IMR-90 (cell line): ENCODE results near the gene MACO1. TPM values are rescaled to one million over a fixed set of nuclear protein-coding genes. Genes with fewer than 3 reads are reported as not detected.
"Not testable (repeated sequence)": the region's sequence is repeated elsewhere in the genome, so short reads cannot be mapped to it uniquely, and the experiment has no call there.

Source experiments
- ATAC-seq: fragments of 200-7000 bp; cut with Tn5 transposase; 2 replicates; pipeline ENCODE4 v1.9.1; 2020; ENCODE audit warnings: low read depth, mild to moderate bottlenecking, moderate library complexity
- BruUV-seq: library from RNA; stranded (reverse); fragments of 400-500 nt; replicated peaks from 2 replicates; lab custom pipeline; 2021; lab: Mats Ljungman, UMichigan
- CTCF ChIA-PET: fragments of 300-600 bp; formaldehyde crosslinking; extraction: SDS; loops from one replicate; lab custom pipeline; 2021; ENCODE audit warnings: antibody characterized with exemption; lab: Yijun Ruan, JAX
- POLR2A ChIA-PET: fragments of 300-600 bp; sonication (Branson Sonifier 250); formaldehyde crosslinking; loops from one replicate; lab custom pipeline; 2022; ENCODE audit warnings: antibody characterized with exemption; ENCODE audit not compliant: unreplicated experiment; lab: Charles Lee
- DNase-seq: peaks from one replicate; pipeline ENCODE4 v3.0.0; 2013
- H2AFZ ChIP-seq: replicated peaks from 2 replicates; pipeline ENCODE3; 2013; ENCODE audit warnings: low read length, mild to moderate bottlenecking; ENCODE audit not compliant: poor library complexity
- H2AK5ac ChIP-seq: 2 replicates; pipeline ENCODE4 v1.6.1; 2013; ENCODE audit warnings: low read depth, low read length, inconsistent platforms
- H2AK9ac ChIP-seq: replicated peaks from 2 replicates; pipeline ENCODE3; 2013; ENCODE audit warnings: mild to moderate bottlenecking, low read depth, low read length, moderate library complexity; ENCODE audit not compliant: poor library complexity
- H2BK120ac ChIP-seq: 2 replicates; pipeline ENCODE4 v1.6.1; 2013; ENCODE audit warnings: low read depth, low read length, inconsistent platforms
- H2BK15ac ChIP-seq: 3 replicates; pipeline ENCODE4 v1.6.1; 2013; ENCODE audit warnings: low read depth, low read length, inconsistent platforms
- H2BK20ac ChIP-seq: 2 replicates; pipeline ENCODE4 v1.6.1; 2013; ENCODE audit warnings: low read depth, mild to moderate bottlenecking, inconsistent platforms, low read length, moderate library complexity
- H2BK5ac ChIP-seq: 2 replicates; pipeline ENCODE4 v1.6.1; 2013; ENCODE audit warnings: mild to moderate bottlenecking, low read depth, low read length, inconsistent platforms; ENCODE audit not compliant: poor library complexity, severe bottlenecking
- H3K14ac ChIP-seq: replicated peaks from 2 replicates; pipeline ENCODE4 v1.6.1; 2013; ENCODE audit warnings: low read depth, low read length, inconsistent platforms
- H3K18ac ChIP-seq: 2 replicates; pipeline ENCODE4 v1.6.1; 2013; ENCODE audit warnings: low read depth, low read length, control low read depth
- H3K23ac ChIP-seq: 2 replicates; pipeline ENCODE4 v1.6.1; 2013; ENCODE audit warnings: low read depth, low read length, inconsistent platforms
- H3K27ac ChIP-seq: 2 replicates; pipeline ENCODE4 v1.5.1; 2013; ENCODE audit warnings: mild to moderate bottlenecking, control low read depth, low read length; ENCODE audit not compliant: insufficient read depth
- H3K27me3 ChIP-seq: 2 replicates; pipeline ENCODE4 v1.6.1; 2013; ENCODE audit warnings: low read length; ENCODE audit not compliant: control insufficient read depth, insufficient read depth
- H3K36me3 ChIP-seq: 2 replicates; pipeline ENCODE4 v1.6.1; 2013; ENCODE audit warnings: low read length, mixed read lengths; ENCODE audit not compliant: control insufficient read depth, insufficient read depth
- H3K4ac ChIP-seq: 2 replicates; pipeline ENCODE4 v1.6.1; 2013; ENCODE audit warnings: low read depth, low read length, inconsistent platforms
- H3K4me1 ChIP-seq: 2 replicates; pipeline ENCODE4 v1.6.1; 2013; ENCODE audit warnings: low read length, mixed read lengths; ENCODE audit not compliant: control insufficient read depth, insufficient read depth
- H3K4me2 ChIP-seq: 2 replicates; pipeline ENCODE4 v1.6.1; 2013; ENCODE audit warnings: low read depth, mild to moderate bottlenecking, control low read depth, low read length, moderate library complexity
- H3K4me3 ChIP-seq: 2 replicates; pipeline ENCODE4 v1.5.1; 2013; ENCODE audit warnings: low read depth, mild to moderate bottlenecking, control low read depth, low read length, moderate library complexity; ENCODE audit not compliant: insufficient read depth
- H3K56ac ChIP-seq: 2 replicates; pipeline ENCODE4 v1.6.1; 2013; ENCODE audit warnings: low read length, inconsistent platforms; ENCODE audit not compliant: insufficient read depth; ENCODE audit errors: extremely low read depth
- H3K79me1 ChIP-seq, 2 experiments: 2 replicates each; pipeline ENCODE4 v1.6.1; 2013; ENCODE audit warnings: low read length in 2 of 2, inconsistent platforms in 1 of 2, low read depth in 1 of 2
- H3K9ac ChIP-seq: 2 replicates; pipeline ENCODE4 v1.6.1; 2013; ENCODE audit warnings: low read depth, low read length, control low read depth
- H3K9me1 ChIP-seq: 2 replicates; pipeline ENCODE4 v1.6.1; 2013; ENCODE audit warnings: low read length, inconsistent platforms; ENCODE audit not compliant: insufficient read depth
- H3K9me3 ChIP-seq: 2 replicates; pipeline ENCODE4 v1.6.1; 2013; ENCODE audit warnings: low read length; ENCODE audit not compliant: control insufficient read depth, insufficient read depth
- H4K20me1 ChIP-seq: 2 replicates; pipeline ENCODE4 v1.6.1; 2013; ENCODE audit warnings: low read length, inconsistent platforms; ENCODE audit not compliant: insufficient read depth
- H4K5ac ChIP-seq: 2 replicates; pipeline ENCODE4 v1.6.1; 2013; ENCODE audit warnings: mild to moderate bottlenecking, low read depth, low read length, control low read depth
- H4K8ac ChIP-seq, 2 experiments: 2 replicates each; pipeline ENCODE4 v1.6.1; 2013; ENCODE audit warnings: low read depth in 2 of 2, low read length in 2 of 2, control low read depth in 1 of 2, inconsistent platforms in 1 of 2
- H4K91ac ChIP-seq: 2 replicates; pipeline ENCODE4 v1.6.1; 2013; ENCODE audit warnings: low read depth, low read length, inconsistent platforms; ENCODE audit not compliant: insufficient read depth
- WGBS, 2 experiments: methylation state at CpG; one replicate each; pipeline versions ENCODE4 v1.1.5 to v1.1.7; 2013; ENCODE audit warnings: missing lambda C conversion rate in 2 of 2; ENCODE audit not compliant: insufficient read length in 1 of 2; ENCODE audit errors: extremely low coverage in 2 of 2; 5-methylcytosine and 5-hydroxymethylcytosine counted together
- dilution Hi-C: fragments of 300-500 bp; cut with HindIII; formaldehyde crosslinking; loops from one replicate; pipeline ENCODE4 v1.14.3; 2018; ENCODE audit warnings: low sequenced_read_pairs; ENCODE audit not compliant: unreplicated experiment
- in situ Hi-C: fragments of 300-500 bp; cut with MboI; formaldehyde crosslinking; loops from 3 replicates; pipeline ENCODE4 v1.14.3; 2019; ENCODE audit warnings: low sequenced_read_pairs, inconsistent platforms, mixed read lengths
- intact Hi-C: fragments of 100-400 bp; cut with micrococcal nuclease; formaldehyde crosslinking; loops from 2 replicates; pipeline ENCODE4 v1.10.0; 2022
- polyA plus RNA-seq, 3 experiments: library from polyadenylated mRNA; depleted of rRNA; stranded (reverse); fragments of >200 nt; gene quantifications; 2 replicates each; pipeline ENCODE4 v1.2.3, GENCODE V29; 2012; ENCODE audit warnings: low replicate concordance in 1 of 3
- total RNA-seq: library from RNA; depleted of rRNA; stranded (reverse); fragments of >200 nt; gene quantifications from 2 replicates; pipeline ENCODE4 v1.2.3, GENCODE V29; 2012

Gene MACO1
- total and polyA plus RNA-seq, 2 of the 4 experiments (the other 2 are of a cell fraction), result 6.8 to 12.7 TPM

DNA sequence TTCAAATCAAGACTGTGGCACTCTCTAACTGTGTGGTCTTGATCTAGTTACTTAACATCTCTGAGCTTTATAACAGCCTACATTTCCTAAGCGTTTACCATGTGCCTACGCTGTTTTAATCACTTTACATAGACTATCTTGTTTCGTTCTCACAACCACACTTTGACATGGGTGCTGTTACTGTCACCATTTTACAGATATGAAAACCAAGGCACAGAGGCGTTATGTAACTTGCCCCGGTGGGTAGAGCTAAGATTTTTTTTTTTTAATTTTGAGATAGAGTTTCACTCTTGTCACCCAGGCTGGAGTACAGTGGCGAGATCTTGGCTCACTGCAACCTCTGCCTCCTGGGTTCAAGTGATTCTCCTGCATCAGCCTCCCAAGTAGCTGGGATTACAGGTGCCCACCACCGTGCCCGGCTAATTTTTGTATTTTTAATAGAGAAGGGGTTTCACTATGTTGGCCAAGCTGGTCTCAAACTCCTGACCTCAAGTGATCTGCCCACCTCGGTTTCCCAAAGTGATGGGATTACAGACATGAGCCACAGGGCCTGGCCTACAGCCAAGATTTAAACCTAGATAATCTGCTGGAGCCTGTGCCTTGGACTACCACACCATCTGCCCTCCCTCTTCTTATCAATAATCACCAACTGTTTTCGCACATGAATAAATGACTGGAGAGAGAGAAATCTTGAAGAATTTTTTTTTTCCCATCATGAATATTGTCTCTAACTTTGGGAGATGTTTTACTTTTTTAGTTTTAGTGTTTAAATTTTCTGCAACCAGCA is 20.9 kb upstream of the MACO1 start:
- not testable (repeated sequence) for H3K9ac ChIP-seq
- in situ Hi-C loops, result loop anchor here (10.0 to 25.0 kb wide), 3 partner anchors 102 to 402 kb away; partner anchors contain the start of genes MTFR1L and SELENON

DNA sequence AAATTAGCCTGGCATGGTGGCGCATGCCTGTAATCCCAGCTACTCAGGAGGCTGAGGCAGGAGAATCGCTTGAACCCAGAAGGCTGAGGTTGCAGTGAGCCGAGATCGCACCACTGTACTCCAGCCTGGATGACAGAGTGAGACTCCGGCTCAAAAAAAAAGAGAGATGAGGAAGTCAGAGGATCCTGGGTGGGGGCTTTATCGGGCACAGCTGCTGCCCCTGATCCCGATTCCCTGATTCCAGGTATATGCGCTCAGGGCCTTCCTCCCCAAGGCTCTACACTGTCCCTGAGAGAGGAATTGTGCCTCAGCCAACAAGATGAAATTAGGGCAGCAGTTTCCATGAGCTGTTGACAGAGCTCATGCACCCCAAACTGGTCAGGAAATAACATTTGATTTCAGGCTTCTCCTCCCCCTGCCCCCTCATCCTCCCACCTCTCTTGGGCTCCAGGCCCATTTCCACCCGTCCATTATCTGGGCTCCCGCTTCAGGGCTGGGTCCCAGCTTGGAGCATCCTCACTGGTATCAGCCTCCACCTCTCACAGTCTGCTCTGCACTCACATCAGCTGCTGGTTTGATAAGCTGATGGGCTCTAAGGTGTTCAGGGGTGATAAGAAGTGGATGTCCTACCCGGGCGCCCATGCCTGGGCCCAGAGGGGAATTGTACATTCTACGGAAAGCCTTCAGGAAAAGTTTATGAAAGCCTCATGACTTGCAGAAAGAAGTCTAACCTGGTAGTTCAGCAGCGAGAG is 17.6 kb upstream of the MACO1 start:
- H3K79me1 ChIP-seq, H3K4me3 ChIP-seq, dilution Hi-C loops, H2AFZ ChIP-seq, POLR2A ChIA-PET, H2BK5ac ChIP-seq, ATAC-seq, H3K56ac ChIP-seq, intact Hi-C loops, H3K14ac ChIP-seq, H2BK20ac ChIP-seq, H3K4ac ChIP-seq, H3K9ac ChIP-seq, CTCF ChIA-PET, H4K91ac ChIP-seq, H3K4me1 ChIP-seq, H3K18ac ChIP-seq, H3K36me3 ChIP-seq, DNase-seq, H2AK9ac ChIP-seq, H4K20me1 ChIP-seq, H4K5ac ChIP-seq, BruUV-seq, H3K4me2 ChIP-seq, H2AK5ac ChIP-seq, H3K9me3 ChIP-seq, H3K27me3 ChIP-seq, H4K8ac ChIP-seq, H3K9me1 ChIP-seq, H3K23ac ChIP-seq, H3K27ac ChIP-seq, H2BK15ac ChIP-seq, H2BK120ac ChIP-seq: not testable (repeated sequence)
- WGBS, 2 experiments, result no CpG with 5 or more reads among the region's 14 CpGs
- in situ Hi-C loops, result loop anchor here (25.0 kb wide), 2 partner anchors 99 to 399 kb away; partner anchors contain the start of genes MTFR1L and SELENON

More for the DNA sequence above, 20.9 kb upstream of the MACO1 start:
- intact Hi-C loops, H4K8ac ChIP-seq, H2BK20ac ChIP-seq, H3K9me3 ChIP-seq, CTCF ChIA-PET, H2AK9ac ChIP-seq, H2BK15ac ChIP-seq, H4K20me1 ChIP-seq, BruUV-seq, H3K4ac ChIP-seq, H3K27ac ChIP-seq, H3K56ac ChIP-seq, DNase-seq, H3K4me3 ChIP-seq, H3K4me2 ChIP-seq, H3K23ac ChIP-seq, H3K36me3 ChIP-seq, H3K18ac ChIP-seq, H4K5ac ChIP-seq, H2AK5ac ChIP-seq, ATAC-seq, POLR2A ChIA-PET, H3K4me1 ChIP-seq, H2AFZ ChIP-seq, H2BK5ac ChIP-seq, dilution Hi-C loops, H4K91ac ChIP-seq, H3K9me1 ChIP-seq, H3K79me1 ChIP-seq, H2BK120ac ChIP-seq, H3K14ac ChIP-seq, H3K27me3 ChIP-seq: not testable (repeated sequence)
- WGBS, 2 experiments, result no CpG with 5 or more reads among the region's 10 CpGs
